ENCODE data around the gene ARMH3.

ARMH3 gene

DNA sequence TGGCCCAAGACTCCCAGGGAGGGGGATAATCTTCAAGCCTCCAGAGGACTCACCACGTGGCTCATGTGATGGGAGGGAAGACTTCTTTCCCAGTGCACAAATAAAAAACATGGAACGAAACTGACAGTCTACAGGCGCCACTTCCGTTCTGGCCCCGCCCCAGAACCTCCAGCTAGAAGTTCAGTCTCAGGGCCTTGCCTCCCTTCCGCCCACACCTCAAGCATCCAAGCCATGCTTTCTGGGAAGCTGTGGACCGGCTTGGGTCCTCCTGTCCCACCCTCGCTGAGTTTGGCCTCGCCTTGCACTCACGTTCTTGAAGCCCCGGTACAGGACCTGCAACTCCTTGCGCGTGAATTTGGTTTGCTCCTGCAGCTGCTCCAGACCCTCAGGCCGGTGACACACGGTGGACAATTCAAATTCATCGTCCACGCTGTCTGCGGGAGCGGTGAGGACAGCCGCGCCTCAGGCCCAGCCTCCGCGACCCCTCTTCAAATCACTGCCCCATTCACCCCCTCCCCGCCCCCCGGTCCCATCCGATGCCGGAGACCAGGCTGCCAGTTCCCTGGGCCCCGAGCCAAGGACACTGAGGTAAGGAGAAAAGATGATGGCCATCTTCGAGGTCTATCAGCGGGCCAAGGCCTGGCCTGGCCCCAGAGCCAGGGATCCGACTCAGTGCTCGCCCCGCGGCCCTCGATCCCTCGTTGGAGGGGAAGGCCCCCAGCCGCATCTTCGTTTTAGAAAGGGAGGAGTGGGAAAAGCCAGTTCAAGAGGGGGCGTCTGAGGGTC lies 227.0 kb downstream of the ARMH3 start:
- no peak for DNase-seq

DNA sequence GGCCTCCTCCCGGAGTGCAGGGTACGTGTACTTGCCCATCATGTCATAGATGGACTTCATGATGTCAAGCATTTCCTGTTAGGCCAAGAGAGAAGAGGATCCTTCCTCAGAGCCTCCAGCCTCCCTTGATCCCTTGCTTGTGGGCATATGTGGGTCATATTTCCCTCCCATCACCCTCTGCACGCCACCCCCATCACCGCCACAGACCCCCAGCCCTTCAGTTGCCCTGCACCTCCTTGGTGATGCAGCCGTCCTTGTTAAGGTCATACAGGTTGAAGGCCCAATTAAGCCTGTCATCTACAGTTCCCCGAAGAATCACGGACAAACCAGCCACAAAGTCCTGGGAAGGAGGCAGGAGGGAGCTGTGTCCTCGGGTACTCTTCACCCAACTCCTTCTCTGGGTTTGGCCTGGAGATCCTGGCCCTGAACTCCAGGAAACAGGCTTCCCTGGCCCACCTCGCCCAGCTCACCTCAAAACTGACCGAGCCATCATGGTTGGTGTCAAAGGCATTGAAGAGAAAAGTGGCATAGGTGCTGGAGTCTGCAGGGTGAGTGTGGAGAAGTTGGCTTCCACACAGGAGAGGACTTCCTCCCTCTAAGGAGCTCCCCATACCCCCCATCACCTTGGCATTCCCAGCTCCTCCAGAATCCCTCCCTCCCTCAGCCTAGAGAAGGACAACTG lies 227.9 kb downstream of the ARMH3 start:
- no peak for DNase-seq

DNA sequence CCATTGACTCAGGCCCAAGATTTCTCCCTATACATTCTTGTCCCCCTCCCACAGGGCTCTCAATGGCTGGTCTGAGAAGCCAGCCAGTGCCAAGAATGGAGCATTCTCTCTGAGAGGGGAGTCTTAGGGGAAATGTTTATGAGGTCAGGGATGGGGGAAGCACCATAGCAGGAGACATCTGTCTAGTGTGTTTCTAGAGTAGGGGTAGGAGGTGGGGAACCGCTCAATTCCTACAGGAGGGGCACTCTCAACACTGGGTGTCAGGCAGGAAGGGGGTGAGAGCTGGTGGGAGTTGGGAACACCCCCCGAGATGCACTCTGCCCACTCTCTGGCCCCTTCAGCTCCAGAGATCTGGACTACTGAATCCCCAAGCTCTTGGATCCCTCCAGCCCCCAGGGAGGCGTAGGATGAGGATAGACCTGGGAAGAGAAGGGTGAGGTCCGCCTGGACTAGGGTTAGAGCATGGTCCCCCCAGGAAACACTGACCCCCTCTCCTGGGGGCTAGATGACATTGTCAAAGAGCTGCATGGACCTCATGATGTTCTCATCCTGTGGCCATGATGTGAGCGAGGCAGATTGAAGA lies 229.0 kb downstream of the ARMH3 start:
- no peak for DNase-seq

DNA sequence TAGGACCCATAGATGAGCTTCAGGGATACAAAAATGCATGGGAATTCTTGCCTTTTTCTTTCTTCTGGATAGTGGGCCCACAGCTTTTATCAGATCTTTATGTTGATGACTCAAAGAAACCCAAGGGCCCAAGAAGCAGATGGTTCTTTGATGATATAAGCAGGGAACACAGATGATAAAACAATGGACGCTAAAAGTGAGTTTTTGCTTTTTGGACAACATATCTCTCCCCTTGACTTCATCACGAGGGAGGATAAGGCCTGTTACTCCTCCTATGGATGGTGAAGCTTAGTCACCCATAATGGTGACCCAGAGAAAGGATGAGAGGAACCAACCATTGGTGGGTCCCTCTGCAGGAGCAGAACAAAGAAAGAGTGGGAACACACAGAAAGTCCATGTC lies 231.2 kb downstream of the ARMH3 start:
- no peak for DNase-seq

DNA sequence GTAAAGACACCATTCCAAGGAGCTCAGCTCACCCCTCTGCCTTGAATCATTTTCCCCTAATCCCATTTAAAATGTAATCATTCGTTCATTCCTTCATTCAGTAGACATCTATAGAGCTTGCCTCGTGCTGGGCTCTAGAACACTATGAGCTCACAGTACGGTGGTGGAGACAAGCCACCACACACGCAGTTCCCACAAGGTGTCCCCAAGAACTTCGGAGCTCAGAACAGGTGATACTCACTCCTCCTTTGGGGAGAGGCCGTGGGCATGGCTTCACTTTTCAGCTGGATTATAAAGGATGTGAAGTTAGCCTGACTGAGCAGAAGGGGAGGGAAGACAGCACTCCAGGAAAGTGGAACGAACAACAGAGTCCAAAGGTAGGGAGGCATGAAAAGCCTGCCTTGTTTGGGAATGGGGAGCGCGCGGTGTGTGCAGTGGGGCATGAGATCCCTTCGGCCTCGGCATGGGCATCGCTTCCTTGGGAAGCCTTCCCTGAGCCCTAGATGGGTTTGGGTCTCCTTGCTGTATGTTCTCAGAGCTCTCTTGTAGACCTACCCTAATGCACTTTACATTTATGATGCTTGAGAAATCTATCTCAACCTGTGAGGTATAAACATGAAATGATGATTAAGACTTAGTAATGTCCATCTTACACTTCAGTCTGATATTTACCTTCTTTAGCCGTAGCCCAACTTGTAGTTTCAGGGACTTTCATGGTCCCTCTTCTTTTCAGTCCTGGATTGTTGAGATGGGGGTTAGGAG lies 236.9 kb downstream of the ARMH3 start:
- no peak for DNase-seq

DNA sequence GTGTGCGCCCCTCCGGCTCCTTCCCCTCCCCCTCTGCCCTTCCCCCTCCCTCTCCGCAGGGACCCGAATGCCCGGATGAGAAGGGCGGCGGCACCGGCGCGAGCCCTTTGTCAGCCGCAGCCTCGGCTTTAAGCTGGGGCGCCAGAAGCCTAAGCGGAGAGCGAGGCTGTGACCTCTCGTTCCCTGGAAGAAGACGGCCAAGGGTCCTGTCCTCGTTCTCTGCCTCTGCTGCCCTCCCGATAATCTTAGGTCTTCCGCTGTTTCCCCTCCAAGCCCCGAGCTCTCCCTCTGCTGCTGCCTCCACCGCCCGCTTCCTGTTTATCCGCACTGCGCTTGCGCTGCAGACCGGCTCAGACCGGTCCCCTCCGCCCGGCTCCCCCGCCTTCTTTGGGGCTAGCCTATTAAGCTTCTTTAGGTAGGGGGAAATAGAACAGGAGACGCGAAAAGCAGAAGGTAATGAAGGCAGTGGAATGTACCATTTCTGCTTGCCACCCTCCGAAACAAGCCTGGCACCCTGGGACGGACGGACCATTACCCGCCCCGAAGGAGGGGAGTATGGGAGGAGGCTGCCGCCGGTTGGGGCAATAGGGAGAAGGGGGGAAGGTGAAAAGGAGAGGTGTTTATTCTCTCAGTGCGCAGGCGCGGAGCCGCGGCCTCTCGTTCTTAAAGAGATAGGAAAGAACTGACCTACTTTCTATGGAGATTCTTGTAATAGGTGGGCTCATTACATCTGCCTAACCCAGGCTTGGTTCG lies 237.7 kb downstream of the ARMH3 start, which contains the start of gene OGA:
TSS of gene OGA (minus strand) at position 326 of the 753 bp plus-strand sequence. CDS start 422 bp downstream, outside the sequence.
- DNase-seq: peak; percentile 93

DNA sequence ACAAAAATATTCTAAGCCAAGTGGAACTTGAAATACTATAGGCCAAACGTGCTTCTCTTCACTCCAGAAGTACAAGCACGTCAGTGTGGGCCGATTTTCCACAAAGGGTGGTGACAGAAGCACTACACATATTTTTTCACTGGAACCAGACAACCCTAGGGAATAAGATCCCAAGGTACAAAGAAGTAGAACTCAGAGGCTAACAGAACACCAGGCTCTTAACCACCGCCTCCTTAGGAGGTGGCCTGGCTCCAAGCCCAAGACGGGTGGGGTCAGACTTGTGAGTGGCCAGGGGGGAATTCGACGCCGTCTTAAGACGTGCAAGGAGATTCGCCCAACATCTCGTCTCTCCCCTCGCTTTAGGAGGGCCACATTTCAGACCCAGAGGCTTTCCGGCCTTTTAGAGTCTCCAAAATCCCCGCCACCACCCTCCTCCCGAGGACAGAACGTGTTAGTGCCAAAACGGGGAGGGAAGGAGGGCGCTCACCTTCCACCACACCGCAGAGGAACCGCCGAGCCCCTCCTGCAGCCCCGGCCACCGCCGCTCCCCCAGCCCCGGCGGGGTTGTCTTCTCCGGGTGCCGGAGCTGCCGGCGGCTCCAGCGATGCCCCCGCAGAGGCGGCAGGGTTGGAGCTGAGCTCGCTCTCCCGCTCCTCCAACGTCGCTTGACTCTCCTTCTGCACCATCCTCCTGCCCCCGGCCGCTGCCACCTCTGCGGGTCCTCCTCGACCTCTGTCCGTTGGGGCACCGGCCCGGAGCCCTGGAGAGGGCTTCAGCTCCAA lies 238.4 kb downstream of the ARMH3 start:
- no peak for DNase-seq

DNA sequence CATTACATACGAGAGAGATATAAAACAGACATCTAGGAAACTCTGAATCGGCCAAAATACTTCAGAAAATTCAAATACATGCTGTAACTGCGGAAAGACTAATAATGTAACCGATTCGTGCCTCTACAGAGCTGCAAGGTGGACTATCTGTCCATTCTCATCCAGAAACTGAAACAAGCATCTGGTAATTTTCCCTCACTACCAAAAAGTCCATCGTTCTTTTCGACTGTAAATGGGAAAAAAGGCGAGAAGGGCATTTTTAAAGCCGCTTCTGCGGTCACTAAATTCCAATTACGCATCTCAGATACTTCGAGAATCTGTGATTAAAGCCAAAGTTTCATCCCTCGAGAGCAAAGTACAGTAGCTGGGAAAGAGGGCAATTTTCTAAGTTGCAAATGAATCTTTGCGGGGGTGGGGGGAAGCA lies 239.0 kb downstream of the ARMH3 start:
- no peak for DNase-seq

DNA sequence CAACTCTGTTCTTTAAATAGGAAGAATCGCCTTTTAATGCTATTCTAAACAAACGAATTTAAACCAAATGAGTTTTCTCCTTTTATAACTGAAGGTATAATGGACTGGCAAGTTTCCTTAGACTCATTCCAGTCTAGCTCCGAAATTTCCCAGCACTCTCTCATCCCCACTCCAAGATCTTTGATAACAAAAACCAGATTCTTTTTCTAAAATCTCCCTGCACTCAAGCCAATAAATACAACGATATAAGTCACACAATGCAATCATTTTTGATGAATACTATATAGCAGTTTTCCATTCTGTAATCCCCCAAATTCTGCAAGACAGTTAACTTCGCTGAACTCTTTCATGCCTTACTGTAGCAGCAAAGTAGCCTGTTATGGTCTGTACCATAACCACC lies 239.6 kb downstream of the ARMH3 start:
- no peak for DNase-seq

DNA sequence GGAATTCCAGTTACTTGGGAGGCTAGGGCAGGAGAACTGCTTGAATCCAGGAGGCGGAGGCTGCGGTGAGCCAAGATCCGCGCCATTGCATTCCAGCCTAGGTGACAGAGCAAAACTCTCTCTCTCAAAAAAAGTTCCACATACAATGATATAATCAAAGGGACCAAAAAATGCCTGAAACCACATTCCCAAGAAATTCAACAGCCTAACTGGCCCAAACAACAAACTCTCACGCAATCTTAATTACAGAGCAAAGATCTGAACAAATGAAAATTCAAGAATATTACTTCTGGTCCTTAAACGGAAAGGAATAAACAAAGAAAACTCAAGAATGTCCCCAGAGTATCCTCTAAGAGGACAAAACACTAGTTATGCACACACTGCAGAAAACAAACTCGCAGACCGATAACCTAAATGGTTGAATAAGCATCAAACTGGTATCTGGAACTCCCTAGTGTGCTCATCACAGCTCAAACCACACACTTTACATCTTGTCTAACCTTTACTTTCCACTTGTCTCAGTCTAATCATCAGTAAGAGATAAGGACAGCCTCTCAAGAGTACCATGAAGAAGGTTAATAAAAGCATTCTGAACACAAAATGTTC lies 241.4 kb downstream of the ARMH3 start:
- no peak for DNase-seq

DNA sequence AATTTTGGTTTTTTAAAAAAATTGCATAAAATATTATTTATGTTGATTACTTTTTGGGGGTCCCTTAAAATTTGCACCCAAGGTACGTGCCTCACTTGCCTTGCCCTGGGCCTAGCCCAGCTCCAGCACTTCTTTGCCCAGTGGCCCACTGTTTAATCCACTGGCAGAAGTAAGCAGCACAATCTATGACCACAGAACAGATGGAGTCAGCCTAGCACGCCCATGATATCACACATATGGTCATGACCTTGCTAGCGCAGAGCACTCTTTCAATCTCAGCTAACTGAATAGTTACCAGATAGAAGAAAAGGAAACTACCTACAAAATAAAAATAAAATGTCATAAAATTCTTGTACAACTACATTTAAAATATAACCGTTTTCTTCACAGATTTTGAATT lies 243.4 kb downstream of the ARMH3 start:
- DNase-seq: no peak

DNA sequence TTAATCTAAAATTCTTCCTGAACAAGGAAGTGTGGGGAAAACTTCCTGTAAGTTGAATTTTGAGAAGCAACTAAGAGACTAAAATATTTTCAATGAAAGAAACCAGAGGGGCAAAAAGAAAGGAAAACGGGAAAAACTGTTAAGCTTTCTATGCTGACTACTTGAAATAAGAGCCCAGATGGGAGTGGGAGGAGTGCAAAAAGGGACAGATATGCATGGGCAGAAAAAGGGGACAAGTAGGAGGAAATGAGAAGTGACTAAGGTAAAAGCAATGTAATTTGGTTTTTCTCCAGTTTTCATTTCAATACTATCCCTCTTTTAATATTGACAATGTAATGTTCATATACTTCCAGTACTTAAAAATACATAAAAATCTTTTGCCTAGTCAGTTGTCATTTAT lies 248.8 kb downstream of the ARMH3 start:
- no peak for DNase-seq

DNA sequence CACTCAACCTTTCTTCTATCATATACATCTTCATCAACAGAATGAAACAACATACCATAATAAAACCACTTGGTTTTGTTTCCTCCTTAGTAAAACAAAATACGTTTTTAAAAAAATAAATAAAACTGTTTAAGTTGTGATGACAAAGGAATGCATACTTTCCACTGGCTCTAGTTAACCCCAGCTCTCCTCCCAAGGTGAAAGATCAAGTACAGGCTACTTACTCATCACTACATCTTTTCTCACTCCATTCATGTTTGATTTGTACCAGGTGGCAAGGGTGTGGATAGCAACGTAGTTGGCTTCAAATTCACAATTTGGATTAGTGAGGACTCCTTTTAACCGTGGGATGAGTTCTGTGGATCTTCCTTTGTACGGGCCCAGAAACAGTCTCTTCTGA lies 252.5 kb downstream of the ARMH3 start:
- DNase-seq: no peak

DNA sequence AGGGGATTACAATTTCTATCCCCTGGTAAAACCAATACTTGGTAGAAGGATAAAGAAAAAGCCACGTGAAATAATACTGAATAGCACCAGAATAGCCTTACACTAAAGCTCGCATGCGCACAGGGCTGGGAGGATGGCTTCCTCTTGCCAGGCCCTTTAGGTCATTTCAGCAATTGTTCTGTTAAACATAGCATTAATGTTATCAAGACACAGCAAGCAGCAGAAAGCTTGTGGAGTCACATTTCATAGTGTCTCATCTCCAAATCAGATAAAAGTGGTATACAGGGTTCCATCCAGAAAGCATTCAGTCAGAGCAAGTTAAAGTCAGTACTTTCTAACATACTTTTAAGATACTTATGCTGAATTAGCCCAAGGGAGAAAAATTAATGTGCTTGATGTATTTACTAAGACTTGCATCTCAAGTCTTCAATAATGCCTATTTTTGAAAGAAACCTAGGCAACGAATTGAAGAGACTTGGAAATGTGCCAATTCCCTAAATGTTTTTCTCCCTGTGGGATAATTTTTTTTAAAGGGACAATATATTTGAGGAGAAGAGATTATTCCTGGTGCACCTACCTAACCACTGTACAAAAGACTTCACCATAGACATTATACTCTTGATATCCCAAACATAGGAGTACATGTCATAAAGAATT lies 258.4 kb downstream of the ARMH3 start:
- no peak for DNase-seq
